ENCODE data around the gene FZR1.

FZR1 gene

DNA sequence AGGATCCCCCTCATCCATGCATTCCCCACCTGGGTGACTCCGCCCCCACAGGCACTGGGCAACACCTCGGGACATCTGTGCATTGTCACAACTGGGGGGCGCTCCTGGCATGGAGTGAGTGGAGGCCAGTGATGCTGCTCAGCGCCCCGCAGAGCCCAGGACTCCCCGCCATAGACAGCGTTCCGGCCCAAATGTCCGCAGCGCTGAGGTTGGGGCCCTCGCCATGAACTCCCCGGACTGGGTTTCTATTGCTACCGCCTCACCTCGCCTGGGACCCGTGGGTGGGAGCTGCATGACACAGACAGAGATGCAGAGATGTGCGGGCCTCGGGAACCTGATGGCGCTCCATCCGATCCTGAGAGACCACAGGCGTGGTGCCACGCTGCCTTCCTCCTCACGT, 4.6 kb downstream of the FZR1 start:
- no peak overlapping the region for H3K4me3 ChIP-seq (ENCODE audit: control insufficient read depth, low read depth, low read length)
- DNase-seq (ENCODE audit: low read depth) = no peak
- TF ChIP-seq, protein P1, sequence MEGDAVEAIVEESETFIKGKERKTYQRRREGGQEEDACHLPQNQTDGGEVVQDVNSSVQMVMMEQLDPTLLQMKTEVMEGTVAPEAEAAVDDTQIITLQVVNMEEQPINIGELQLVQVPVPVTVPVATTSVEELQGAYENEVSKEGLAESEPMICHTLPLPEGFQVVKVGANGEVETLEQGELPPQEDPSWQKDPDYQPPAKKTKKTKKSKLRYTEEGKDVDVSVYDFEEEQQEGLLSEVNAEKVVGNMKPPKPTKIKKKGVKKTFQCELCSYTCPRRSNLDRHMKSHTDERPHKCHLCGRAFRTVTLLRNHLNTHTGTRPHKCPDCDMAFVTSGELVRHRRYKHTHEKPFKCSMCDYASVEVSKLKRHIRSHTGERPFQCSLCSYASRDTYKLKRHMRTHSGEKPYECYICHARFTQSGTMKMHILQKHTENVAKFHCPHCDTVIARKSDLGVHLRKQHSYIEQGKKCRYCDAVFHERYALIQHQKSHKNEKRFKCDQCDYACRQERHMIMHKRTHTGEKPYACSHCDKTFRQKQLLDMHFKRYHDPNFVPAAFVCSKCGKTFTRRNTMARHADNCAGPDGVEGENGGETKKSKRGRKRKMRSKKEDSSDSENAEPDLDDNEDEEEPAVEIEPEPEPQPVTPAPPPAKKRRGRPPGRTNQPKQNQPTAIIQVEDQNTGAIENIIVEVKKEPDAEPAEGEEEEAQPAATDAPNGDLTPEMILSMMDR (conservative IDR thresholded peaks at IDR 0.05; ENCODE audit: control insufficient read depth, insufficient read depth, low read depth, low read length) = no peak

DNA sequence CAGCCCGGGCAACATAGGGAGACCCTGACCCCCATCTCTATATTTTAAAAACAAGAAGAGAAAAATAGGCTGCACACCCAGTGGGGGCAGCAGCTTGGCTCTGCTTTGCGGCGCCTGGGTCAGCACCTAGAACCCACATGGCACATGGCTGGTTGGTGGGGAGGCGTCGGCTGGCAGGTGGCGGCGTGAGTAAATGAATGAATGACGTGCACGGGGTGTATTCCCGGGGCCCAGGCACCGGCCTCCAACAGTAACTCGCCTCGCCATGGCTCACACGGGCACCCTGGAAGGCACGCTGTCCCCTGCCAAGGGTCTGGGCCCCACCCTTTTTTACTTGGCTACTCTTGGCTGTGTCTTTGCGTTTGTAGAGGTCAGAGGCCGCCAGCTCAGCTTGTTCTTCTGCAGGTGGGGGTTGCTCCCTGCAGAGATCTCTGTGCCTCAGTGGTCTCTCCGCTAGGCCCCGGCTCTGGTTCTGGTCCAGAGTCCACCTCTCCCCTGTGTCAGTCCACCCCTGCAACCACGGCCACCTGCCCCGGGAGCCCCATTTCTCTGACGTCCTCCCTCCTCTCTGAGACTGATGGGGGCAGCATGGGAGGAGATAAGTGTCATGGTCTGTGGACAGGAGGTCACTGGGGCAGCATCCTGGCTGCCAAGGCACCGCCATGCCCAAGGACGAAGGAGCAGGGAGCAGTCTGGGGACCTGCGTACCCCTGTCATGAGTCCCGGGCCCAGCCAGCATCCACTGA, 5.6 kb downstream of the FZR1 start:
- TF ChIP-seq, protein P1 (conservative IDR thresholded peaks at IDR 0.05; ENCODE audit: control insufficient read depth, insufficient read depth, low read depth, low read length) = no peak
- no peak for DNase-seq (ENCODE audit: low read depth)
- no peak overlapping the region for H3K4me3 ChIP-seq (ENCODE audit: control insufficient read depth, low read depth, low read length)

DNA sequence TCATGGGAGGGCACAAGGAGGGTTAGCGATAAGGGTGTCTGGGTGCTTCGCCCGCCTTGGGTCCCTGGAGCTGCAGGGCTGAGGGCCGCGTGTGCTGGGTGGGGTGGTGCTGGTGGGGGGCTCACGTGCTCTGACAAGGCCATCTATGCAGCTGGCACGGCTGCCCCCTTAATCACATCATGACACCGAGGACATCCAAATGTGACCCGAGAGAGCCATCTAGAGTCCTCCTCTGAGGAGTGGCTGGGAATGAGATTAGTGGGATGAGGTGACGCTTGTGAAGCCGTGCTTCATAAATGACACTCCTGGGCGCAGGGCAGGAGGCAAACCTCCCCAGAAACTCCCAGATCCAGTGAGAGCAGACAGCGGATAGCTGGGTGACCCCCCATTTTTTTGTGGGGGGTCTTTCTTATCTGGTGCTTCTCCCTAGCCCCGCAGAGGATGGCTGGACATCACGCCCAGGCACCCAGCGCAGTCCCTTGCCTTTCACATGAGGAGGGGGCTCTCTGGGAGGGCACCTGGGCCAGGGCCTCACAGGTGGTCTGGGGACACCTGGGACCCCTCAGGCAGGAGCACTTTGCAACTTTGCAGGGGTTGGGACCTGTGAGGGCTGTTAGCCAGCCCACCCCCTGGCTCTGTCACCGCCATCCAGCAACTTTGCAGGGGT, 6.6 kb downstream of the FZR1 start:
- TF ChIP-seq, protein P1 (conservative IDR thresholded peaks at IDR 0.05; ENCODE audit: control insufficient read depth, insufficient read depth, low read depth, low read length) = no peak
- DNase-seq (ENCODE audit: low read depth) = no peak
- no peak overlapping the region for H3K4me3 ChIP-seq (ENCODE audit: control insufficient read depth, low read depth, low read length)

DNA sequence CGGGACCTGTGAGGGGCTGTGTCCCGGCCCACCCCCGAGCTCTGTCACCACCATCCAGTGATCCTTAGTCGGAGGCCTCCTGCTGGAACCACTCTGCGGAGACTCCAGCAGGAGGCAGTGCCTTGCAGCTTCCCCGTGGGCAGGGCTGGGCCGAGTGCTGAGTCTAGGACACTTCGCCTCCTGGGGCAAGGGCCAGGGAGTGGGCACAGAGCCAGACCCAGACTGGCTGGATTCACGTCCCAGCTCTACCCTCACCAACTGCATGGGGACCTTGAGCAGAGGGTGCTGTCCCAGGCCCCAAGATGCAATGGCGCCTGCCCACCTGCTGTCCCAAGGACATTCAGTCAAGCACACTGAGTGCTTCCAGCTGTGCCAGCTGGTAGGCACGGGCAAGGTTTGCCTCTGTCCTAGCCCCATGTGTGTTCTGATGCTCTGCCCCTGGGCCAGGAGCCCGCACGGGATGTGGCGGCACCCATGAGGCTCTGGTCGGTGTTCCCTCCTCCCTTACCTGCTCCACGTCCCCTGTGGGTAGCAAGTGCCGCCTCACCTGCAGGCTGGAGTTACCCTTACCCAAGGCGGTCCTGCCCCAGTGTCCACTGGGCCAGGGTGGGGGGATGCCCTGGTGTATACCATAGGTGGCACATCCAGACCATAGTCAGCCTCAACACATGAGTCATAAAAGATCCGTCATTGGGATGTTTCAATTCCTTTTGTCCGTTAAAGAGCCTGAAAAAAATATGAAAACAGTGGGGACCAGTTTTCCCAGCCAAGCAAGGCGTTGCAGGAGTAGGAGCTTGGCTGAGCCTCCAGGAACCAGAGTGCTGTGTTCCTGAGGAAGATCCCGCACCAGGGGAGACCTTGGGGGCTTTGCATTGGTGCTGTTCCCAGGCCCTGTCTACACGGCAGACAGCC, 7.4 kb downstream of the FZR1 start:
- H3K4me3 ChIP-seq (ENCODE audit: control insufficient read depth, low read depth, low read length) = no peak overlapping the region
- DNase-seq (ENCODE audit: low read depth) = no peak
- TF ChIP-seq, protein P1 (conservative IDR thresholded peaks at IDR 0.05; ENCODE audit: control insufficient read depth, insufficient read depth, low read depth, low read length) = no peak

DNA sequence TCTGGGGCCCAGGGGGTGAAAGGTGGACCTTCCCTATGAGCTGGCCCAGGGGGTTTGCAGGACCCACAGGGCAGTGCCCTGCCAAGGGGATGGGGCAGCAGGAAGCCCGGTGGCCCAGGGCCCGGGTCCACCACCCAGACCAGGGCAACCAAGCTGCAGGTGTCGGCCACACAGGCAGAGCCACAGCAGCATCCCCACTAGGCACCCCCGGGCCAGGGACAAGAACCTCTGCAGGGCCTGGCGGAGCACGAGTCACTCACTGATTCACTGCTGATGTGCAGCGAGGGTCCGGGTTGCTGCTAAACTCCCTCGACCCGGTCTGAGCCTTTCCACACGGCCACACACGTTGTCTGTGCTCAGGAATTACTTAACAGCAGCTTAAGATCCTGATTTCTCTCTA, 8.8 kb downstream of the FZR1 start:
- TF ChIP-seq, protein P1 (conservative IDR thresholded peaks at IDR 0.05; ENCODE audit: control insufficient read depth, insufficient read depth, low read depth, low read length) = no peak
- no peak overlapping the region for H3K4me3 ChIP-seq (ENCODE audit: control insufficient read depth, low read depth, low read length)
- DNase-seq (ENCODE audit: low read depth) = peak; percentile 55

DNA sequence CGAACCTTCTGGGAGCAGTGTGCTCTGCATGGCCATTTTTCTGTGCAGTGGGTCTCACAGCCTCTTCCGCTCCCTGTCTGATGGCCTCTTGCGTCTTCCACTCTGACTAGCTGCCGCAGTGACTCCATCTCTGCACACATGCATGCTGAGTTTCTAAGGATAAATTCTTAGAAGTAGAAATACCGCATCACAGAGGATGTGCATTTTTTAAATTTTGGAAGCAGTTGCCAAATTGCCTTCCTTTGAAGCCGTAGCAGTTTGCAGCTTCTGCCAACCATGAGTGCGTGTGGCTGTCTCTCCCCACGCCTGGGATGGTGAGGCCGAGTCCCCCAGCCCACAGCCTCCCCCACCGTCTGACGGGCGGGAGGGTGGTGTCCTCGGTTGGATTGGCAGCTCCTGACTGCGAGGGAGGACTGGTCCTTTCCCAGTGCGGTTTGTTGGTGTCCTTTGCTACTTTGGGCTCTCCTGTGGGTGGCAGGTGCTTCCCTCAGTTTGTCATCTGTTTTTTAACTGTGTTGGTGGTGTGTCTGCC, 9.8 kb downstream of the FZR1 start:
- no peak overlapping the region for H3K4me3 ChIP-seq (ENCODE audit: control insufficient read depth, low read depth, low read length)
- TF ChIP-seq, protein P1 (conservative IDR thresholded peaks at IDR 0.05; ENCODE audit: control insufficient read depth, insufficient read depth, low read depth, low read length) = no peak
- peak; percentile 37 for DNase-seq (ENCODE audit: low read depth)

Data from fibroblast of mammary gland (primary cell).